OCI-LY1 (cell line): ENCODE data around the gene HRH4.

ENCODE experiments used
- CTCF ChIP-seq: fragments of 200-600 bp; sonication (generic), shearing (Covaris generic); IDR thresholded peaks from 2 replicates; pipeline ENCODE4 v1.5.1; 2017; ENCODE audit warnings: mild to moderate bottlenecking, antibody characterized with exemption, low read length, moderate library complexity, mixed read lengths
- EZH2 ChIP-seq: fragments of 200-600 bp; sonication (generic), shearing (Covaris generic); IDR thresholded peaks from 2 replicates; pipeline ENCODE4 v1.8.0; 2017; ENCODE audit warnings: borderline replicate concordance, mixed run types, mild to moderate bottlenecking, antibody characterized with exemption, low read length, moderate library complexity, mixed read lengths

GRCh38 chr18:24470022-24470618 is 9.7 kb downstream of the HRH4 start:
- no peak for TF ChIP-seq EZH2
- no peak for TF ChIP-seq CTCF
